Natural killer cell treated with Interleukin-12 subunit alpha and Interleukin-12 subunit beta and Interleukin-15 and Interleukin-18, amount 100 ng/mL, for 72 hours (primary cell): ENCODE data around the gene SYVN1. TPM values are rescaled to one million over a fixed set of nuclear protein-coding genes. Genes with fewer than 3 reads are reported as not detected.
A peak's percentile ranks its signal among the peaks of the same experiment; 100 is the strongest.
"Not testable (repeated sequence)": the region's sequence is repeated elsewhere in the genome, so short reads cannot be mapped to it uniquely, and the experiment has no call there.

Source experiments
- ATAC-seq, 2 donors: fragments of 150-1000 bp; cut with Tn5 transposase in 1 of 2; sonication (Bioruptor Pico), chemical (Tn5 transposase) in 1 of 2; 2 replicates each; pipeline ENCODE4 v1.10.0; 2021
- DNase-seq: peaks from one replicate; pipeline ENCODE4 v3.0.0; 2022; ENCODE audit warnings: low spot score
- H3K27ac Mint-ChIP-seq, 2 donors: 1 replicate in 1 of 2; 2 replicates in 1 of 2; pipeline ENCODE4 v1.8.0; 2022; ENCODE audit warnings: mixed read lengths in 2 of 2, mild to moderate bottlenecking in 1 of 2, moderate library complexity in 1 of 2
- H3K27me3 Mint-ChIP-seq, 2 donors: 1 replicate in 1 of 2; 2 replicates in 1 of 2; pipeline ENCODE4 v1.8.0; 2022; ENCODE audit warnings: mixed read lengths in 2 of 2
- H3K36me3 Mint-ChIP-seq: one replicate; pipeline ENCODE4 v1.8.0; 2022; ENCODE audit warnings: mixed read lengths
- H3K4me1 Mint-ChIP-seq, 2 donors: 1 replicate in 1 of 2; 2 replicates in 1 of 2; pipeline ENCODE4 v1.8.0; 2022; ENCODE audit warnings: low read depth in 2 of 2, mixed read lengths in 2 of 2, mild to moderate bottlenecking in 1 of 2
- H3K4me3 Mint-ChIP-seq: one replicate; pipeline ENCODE4 v1.8.0; 2022; ENCODE audit warnings: mixed read lengths
- H3K9me3 Mint-ChIP-seq: 2 replicates; pipeline ENCODE4 v1.8.0; 2022; ENCODE audit warnings: mixed read lengths
- total RNA-seq, 2 donors: library from RNA; stranded (reverse); gene quantifications; one replicate each; pipeline ENCODE4 v1.2.3, GENCODE V29; 2022

The SYVN1 gene
- total RNA-seq, 2 donors from 2014 or later: 78.8 to 80.1 TPM

GRCh38 chr11:65165410-65166317 lies 31.3 kb upstream of the SYVN1 start:
- no peak for ATAC-seq
- Mint-ChIP-seq H3K27ac (no peak overlapping the region), H3K4me1 (peaks cover 10 to 12% of the 10 kb centered on the region in 2 donors), H3K4me3 (no peak overlapping the region), H3K36me3 (no peaks in the 10 kb centered on the region), H3K9me3 (no peaks in the 10 kb centered on the region), H3K27me3 (no peaks in the 10 kb centered on the region)
- no peak for DNase-seq

DNA sequence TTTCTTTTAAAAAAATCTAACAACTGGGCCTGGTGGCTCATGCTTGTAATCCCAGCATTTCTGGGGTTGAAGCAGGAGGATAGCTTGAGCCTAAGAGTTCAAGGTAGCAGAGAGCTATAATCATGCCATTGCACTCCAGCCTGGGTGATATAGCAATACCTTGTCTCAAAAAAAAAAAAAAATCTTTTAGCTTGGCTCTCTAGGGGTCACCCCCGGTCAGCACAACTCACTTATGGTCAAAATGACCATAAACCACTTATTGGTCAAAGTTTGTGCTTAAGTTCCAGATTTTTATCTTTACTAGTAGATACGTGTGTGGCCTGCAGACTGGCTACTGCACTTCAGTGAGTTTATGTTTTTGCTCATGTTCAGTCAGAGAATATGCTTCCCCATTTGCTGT lies 29.4 kb upstream of the SYVN1 start:
- Mint-ChIP-seq H3K27ac (no peak overlapping the region), H3K36me3 (no peaks in the 10 kb centered on the region), H3K4me1 (peaks cover 0 to 3% of the 10 kb centered on the region in 2 donors), H3K4me3 (no peak overlapping the region), H3K9me3 (no peaks in the 10 kb centered on the region), H3K27me3 (peaks cover 0 to 3% of the 10 kb centered on the region in 2 donors)
- DNase-seq: no peak
- ATAC-seq: no peak

- Mint-ChIP-seq H3K4me3 (no peak overlapping the region), H3K27ac (no peak overlapping the region), H3K27me3 (peaks cover 0 to 5% of the 10 kb centered on the region in 2 donors), H3K9me3 (no peaks in the 10 kb centered on the region), H3K36me3 (no peaks in the 10 kb centered on the region), H3K4me1 (no peaks in the 10 kb centered on the region)
- no peak for ATAC-seq
- DNase-seq: no peak
These were observed 26.3 kb upstream of the SYVN1 start for GRCh38 chr11:65160643-65161042.

- H3K36me3 Mint-ChIP-seq: no peaks in the 10 kb centered on the region
- no peak overlapping the region for H3K4me3 Mint-ChIP-seq
- H3K27ac Mint-ChIP-seq: no peak overlapping the region
- DNase-seq (no peak), ATAC-seq (no peak)
- no peaks in the 10 kb centered on the region for H3K4me1 Mint-ChIP-seq
- H3K27me3 Mint-ChIP-seq: peaks cover 0 to 5% of the 10 kb centered on the region in 2 donors
- no peaks in the 10 kb centered on the region for H3K9me3 Mint-ChIP-seq
These were observed 24.7 kb upstream of the SYVN1 start for GRCh38 chr11:65159012-65159411.

- Mint-ChIP-seq H3K9me3 (no peaks in the 10 kb centered on the region), H3K4me3 (no peak overlapping the region), H3K27ac (no peak overlapping the region), H3K36me3 (no peaks in the 10 kb centered on the region), H3K27me3 (peaks cover 0 to 9% of the 10 kb centered on the region in 2 donors), H3K4me1 (no peaks in the 10 kb centered on the region)
- DNase-seq (no peak), ATAC-seq (no peak)
These were observed 23.0 kb upstream of the SYVN1 start for GRCh38 chr11:65157336-65157735.

- H3K4me1 Mint-ChIP-seq: no peaks in the 10 kb centered on the region
- H3K36me3 Mint-ChIP-seq: no peaks in the 10 kb centered on the region
- no peak overlapping the region for H3K4me3 Mint-ChIP-seq
- no peaks in the 10 kb centered on the region for H3K9me3 Mint-ChIP-seq
- no peak for ATAC-seq
- no peak for DNase-seq
- no peak overlapping the region for H3K27ac Mint-ChIP-seq
- H3K27me3 Mint-ChIP-seq: peaks cover 0 to 9% of the 10 kb centered on the region in 2 donors
These were observed 22.6 kb upstream of the SYVN1 start for GRCh38 chr11:65156926-65157325.

DNA sequence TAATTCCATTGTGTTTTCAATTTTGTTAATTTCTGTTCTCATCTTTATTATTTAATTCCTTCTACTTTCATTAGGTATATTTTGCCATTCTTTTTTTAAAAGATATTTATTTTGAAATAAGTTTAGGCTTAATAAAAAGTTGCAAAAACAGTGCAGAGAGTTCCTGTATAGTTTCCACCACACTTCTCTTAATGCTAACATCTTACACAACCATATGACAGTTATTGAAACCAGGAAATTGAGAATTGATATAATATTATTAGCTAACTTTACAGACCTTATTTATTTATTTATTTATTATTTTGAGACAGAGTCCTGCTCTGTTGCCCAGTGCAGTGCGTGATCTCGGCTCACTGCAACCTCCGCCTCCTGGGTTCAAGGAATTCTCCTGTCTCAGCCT lies 21.9 kb upstream of the SYVN1 start:
- H3K27me3 Mint-ChIP-seq: peaks cover 0 to 16% of the 10 kb centered on the region in 2 donors
- DNase-seq (no peak), ATAC-seq (no peak)
- H3K36me3 Mint-ChIP-seq: no peaks in the 10 kb centered on the region
- H3K4me3 Mint-ChIP-seq: no peak overlapping the region
- H3K4me1 Mint-ChIP-seq: no peaks in the 10 kb centered on the region
- no peaks in the 10 kb centered on the region for H3K9me3 Mint-ChIP-seq
- no peak overlapping the region for H3K27ac Mint-ChIP-seq

DNA sequence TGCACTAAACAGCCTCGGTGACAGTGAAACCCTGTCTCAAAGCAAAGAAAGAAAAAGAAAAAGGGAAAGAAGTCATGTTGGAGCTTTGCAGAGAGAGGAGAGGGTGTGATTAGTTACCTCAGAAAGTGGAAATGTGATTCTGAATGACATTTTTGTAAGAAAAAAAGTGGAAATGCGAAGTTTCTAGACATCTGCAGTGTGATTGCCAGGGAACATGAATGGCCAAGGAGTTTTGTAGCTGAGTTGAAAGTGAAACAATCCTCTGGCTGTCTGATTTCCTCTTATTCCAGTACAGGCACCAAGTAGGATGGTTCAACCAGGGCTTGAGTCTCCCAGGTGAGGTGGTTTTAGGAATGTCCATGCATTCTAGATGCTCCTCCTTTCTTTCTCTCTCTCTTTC lies 17.8 kb upstream of the SYVN1 start:
- Mint-ChIP-seq H3K27ac (no peak overlapping the region), H3K36me3 (no peaks in the 10 kb centered on the region), H3K4me1 (peaks cover 0 to 5% of the 10 kb centered on the region in 2 donors), H3K4me3 (no peak overlapping the region), H3K27me3 (peaks cover 0 to 19% of the 10 kb centered on the region in 2 donors), H3K9me3 (no peaks in the 10 kb centered on the region)
- DNase-seq (no peak), ATAC-seq (no peak)

GRCh38 chr11:65151331-65151899 lies 17.1 kb upstream of the SYVN1 start:
- no peak for ATAC-seq
- Mint-ChIP-seq H3K27me3 (peaks cover 0 to 19% of the 10 kb centered on the region in 2 donors), H3K27ac (no peak overlapping the region)

DNA sequence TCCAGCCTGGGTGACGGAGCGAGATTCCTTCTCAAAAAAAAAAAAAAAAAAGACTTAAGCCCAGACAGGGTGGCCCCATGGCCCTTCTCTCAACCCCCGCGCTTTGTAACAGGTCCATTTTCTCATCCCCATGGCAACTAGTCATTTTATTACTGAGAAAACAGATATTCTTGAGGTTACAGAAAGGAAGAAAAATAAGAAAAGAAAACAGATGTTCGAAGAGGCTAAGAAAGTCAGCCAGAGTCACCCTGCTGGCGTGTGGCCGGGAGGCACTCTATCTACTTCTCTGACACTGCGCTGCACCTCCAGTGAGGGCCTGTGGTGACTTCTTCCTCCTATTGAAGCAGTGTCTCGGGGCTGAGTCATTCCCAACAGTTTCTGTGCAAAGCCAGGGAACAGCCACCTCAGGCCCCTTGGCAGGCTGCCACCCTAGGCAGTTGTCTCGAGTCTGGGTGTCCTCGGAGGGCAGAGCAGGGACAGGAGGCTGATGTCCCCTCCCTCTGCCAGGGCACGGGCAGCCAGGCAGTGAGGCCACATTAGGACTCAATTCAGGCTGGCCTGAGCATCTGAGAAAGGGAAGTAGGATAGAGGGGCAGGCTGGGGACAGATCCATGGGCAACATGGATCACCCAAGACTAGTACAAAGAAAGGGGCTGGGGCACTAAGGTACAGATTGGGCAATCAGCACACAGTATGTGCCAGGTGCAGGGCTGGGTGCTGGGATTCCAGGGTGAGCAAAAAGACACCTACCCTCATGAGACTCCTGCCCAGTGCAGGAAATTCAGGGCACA lies 16.4 kb upstream of the SYVN1 start:
- H3K27ac Mint-ChIP-seq: peak overlapping the region in 1 of 2 donors; percentile 7
- no peak overlapping the region for H3K4me3 Mint-ChIP-seq
- H3K27me3 Mint-ChIP-seq: peaks cover 0 to 19% of the 10 kb centered on the region in 2 donors
- H3K4me1 Mint-ChIP-seq: peaks cover 0 to 5% of the 10 kb centered on the region in 2 donors
- DNase-seq (no peak), ATAC-seq (peak; percentile 36 to 59)
- H3K9me3 Mint-ChIP-seq: no peaks in the 10 kb centered on the region
- H3K36me3 Mint-ChIP-seq: no peaks in the 10 kb centered on the region

More at GRCh38 chr11:65151331-65151899, 17.1 kb upstream of the SYVN1 start:
- no peaks in the 10 kb centered on the region for H3K36me3 Mint-ChIP-seq
- no peak for DNase-seq
- H3K4me1 Mint-ChIP-seq: peaks cover 0 to 5% of the 10 kb centered on the region in 2 donors
- no peak overlapping the region for H3K4me3 Mint-ChIP-seq
- H3K9me3 Mint-ChIP-seq: no peaks in the 10 kb centered on the region

DNA sequence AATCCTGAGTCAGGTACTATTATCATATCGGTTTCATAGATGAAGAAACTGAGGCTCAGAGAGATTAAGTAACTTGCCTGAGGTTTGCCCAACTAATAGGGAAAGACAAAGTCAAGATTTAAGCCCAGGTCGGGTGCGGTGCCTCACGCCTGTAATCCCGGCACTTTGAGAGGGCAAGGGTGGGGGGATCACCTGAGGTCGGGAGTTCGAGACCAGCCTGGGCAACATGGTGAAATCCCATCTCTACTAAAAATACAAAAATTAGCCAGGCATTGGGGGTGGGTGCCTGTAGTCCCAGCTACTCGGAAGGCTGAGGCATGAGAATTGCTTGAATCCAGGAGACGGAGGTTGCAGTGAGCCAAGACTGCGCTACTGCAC lies 15.8 kb upstream of the SYVN1 start:
- peaks cover 0 to 19% of the 10 kb centered on the region in 2 donors for H3K27me3 Mint-ChIP-seq
- H3K4me1 Mint-ChIP-seq, H3K9me3 Mint-ChIP-seq, ATAC-seq, H3K4me3 Mint-ChIP-seq, DNase-seq, H3K36me3 Mint-ChIP-seq: not testable (repeated sequence)
- H3K27ac Mint-ChIP-seq: peak overlapping the region in 1 of 2 donors; percentile 7

DNA sequence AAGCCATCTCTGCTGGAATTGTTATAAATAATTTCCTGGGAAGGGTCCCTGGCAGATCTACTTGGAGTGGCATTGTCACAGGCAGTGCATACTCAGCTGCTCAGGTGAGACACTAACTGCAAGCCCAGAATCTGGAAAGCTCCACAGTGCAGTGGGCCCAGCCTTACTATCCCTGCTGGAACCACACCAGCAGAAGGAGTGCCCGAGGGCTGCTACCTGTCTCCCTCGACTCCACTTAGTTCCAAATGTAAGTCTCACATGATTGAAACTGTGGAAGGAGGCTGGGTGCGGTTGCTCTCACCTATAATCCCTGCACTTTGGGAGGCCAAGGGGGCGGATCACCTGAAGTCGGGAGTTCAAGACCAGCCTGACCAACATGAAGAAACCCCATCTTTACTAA lies 14.3 kb upstream of the SYVN1 start:
- Mint-ChIP-seq H3K27me3 (peaks cover 0 to 22% of the 10 kb centered on the region in 2 donors), H3K36me3 (no peaks in the 10 kb centered on the region), H3K27ac (no peak overlapping the region)

GRCh38 chr11:65147352-65148075 lies 13.2 kb upstream of the SYVN1 start:
- Mint-ChIP-seq H3K27ac (no peak overlapping the region), H3K4me1 (peaks cover 0 to 5% of the 10 kb centered on the region in 2 donors), H3K27me3 (peaks cover 0 to 18% of the 10 kb centered on the region in 2 donors), H3K36me3 (no peaks in the 10 kb centered on the region), H3K4me3 (no peak overlapping the region), H3K9me3 (no peaks in the 10 kb centered on the region)
- DNase-seq (no peak), ATAC-seq (no peak)

More for the DNA sequence above, 14.3 kb upstream of the SYVN1 start:
- Mint-ChIP-seq H3K4me3 (no peak overlapping the region), H3K4me1 (peaks cover 0 to 5% of the 10 kb centered on the region in 2 donors), H3K9me3 (no peaks in the 10 kb centered on the region)
- ATAC-seq (no peak), DNase-seq (no peak)
